GM12865 (cell line): ENCODE data around the gene SUN1.

ENCODE experiments used
- DNase-seq: peaks from one replicate; pipeline ENCODE4 v3.0.0; 2010; ENCODE audit warnings: low read depth
- H3K4me3 ChIP-seq: 2 replicates; pipeline ENCODE4 v1.5.1; 2011; ENCODE audit warnings: mild to moderate bottlenecking, low read depth, low read length, control low read depth
- TF ChIP-seq, protein P1 (sequence below): IDR thresholded peaks from 2 replicates; pipeline ENCODE4 v1.5.1; 2011; ENCODE audit warnings: low read length, control low read depth, low read depth, inconsistent platforms; ENCODE audit not compliant: insufficient read depth; ENCODE audit errors: missing control alignments

The SUN1 gene

DNA sequence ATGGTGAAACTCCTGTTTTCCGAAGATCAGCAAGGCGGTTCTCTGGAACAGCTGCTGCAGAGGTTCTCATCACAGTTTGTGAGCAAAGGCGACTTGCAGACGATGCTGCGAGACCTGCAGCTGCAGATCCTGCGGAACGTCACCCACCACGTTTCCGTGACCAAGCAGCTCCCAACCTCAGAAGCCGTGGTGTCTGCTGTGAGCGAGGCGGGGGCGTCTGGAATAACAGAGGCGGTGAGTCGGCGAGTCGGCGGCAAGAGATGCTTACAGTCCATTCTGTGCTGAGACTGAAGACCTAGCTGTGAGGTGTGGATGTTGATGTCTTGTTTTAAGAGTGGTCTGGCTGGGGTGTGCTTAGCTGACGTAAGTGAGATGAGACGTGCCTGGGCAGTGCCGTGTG lies 27.9 kb downstream of the SUN1 start:
- TF ChIP-seq, protein P1, sequence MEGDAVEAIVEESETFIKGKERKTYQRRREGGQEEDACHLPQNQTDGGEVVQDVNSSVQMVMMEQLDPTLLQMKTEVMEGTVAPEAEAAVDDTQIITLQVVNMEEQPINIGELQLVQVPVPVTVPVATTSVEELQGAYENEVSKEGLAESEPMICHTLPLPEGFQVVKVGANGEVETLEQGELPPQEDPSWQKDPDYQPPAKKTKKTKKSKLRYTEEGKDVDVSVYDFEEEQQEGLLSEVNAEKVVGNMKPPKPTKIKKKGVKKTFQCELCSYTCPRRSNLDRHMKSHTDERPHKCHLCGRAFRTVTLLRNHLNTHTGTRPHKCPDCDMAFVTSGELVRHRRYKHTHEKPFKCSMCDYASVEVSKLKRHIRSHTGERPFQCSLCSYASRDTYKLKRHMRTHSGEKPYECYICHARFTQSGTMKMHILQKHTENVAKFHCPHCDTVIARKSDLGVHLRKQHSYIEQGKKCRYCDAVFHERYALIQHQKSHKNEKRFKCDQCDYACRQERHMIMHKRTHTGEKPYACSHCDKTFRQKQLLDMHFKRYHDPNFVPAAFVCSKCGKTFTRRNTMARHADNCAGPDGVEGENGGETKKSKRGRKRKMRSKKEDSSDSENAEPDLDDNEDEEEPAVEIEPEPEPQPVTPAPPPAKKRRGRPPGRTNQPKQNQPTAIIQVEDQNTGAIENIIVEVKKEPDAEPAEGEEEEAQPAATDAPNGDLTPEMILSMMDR = no peak
- H3K4me3 ChIP-seq = no peak overlapping the region
- DNase-seq = no peak

DNA sequence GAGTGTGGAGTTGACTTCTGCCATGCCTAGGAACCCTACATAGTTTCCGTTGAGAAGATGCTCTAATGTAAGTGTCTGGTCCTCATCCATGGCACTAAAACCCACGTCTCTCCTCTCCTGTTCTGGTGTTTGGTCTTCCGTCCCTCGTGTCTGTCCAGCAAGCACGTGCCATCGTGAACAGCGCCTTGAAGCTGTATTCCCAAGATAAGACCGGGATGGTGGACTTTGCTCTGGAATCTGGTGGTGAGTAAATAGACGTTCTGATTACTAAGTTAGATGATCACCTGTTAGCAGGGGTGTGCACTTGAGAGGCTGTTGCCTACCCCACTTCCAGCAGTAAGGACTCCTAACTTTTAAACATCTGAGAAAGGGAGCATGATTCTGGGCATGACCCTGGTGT lies 28.9 kb downstream of the SUN1 start:
- TF ChIP-seq, protein P1 = no peak
- no peak for DNase-seq
- H3K4me3 ChIP-seq = no peak overlapping the region

DNA sequence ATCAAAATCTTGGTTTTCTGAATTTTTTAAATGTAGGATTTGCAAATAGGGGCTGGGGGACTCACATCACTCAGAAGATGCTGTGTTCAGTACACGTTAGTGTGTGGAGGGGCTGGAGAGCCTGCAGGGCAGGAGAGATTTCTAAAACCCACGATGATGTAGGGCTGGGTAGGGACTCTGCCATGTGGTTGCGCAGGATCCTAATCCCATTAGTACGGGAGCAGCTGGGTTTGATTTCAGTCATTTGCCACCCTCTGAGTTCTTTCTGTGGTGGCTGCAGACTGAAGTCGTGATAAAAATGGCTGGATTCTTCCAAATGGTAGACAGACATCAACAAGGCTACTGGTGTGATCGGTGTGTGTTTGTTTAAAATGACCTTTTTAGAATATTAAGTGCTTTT lies 29.9 kb downstream of the SUN1 start:
- H3K4me3 ChIP-seq = no peak overlapping the region
- TF ChIP-seq, protein P1 = no peak
- DNase-seq = no peak

DNA sequence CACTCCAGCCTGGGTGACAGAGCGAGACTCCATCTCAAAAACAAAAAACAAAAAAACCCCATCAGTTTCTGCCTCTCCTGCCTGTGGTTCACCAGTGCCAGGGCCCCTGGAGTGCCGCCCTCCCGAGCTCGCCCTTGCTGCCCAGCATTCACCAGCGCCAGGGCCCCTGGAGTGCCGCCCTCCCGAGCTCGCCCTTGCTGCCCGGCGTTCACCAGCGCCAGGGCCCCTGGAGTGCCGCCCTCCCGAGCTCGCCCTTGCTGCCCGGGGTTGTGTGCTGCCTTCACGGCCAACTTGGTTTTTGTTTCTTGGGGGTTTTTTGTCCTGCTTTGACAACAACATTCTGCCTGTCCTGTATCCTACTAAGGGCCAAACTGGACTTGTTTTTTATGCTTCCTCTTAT lies 30.8 kb downstream of the SUN1 start:
- DNase-seq = no peak
- TF ChIP-seq, protein P1 = no peak
- no peak overlapping the region for H3K4me3 ChIP-seq

DNA sequence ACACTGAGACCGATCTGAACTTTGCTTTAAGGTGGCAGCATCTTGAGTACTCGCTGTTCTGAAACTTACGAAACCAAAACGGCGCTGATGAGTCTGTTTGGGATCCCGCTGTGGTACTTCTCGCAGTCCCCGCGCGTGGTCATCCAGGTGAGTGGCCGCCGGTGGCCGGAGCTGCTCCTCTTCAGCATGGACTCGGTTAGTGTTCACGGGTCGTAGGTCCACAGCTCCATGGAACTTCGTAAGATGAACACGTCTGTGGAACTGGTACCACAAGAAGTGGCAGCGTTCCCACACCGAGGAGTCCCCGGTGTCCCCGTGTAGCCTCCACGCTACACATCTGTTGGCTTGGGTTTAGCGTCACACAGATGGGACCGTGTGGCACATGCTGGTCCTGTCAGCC lies 33.6 kb downstream of the SUN1 start:
- TF ChIP-seq, protein P1 = no peak
- H3K4me3 ChIP-seq = no peak overlapping the region
- no peak for DNase-seq

DNA sequence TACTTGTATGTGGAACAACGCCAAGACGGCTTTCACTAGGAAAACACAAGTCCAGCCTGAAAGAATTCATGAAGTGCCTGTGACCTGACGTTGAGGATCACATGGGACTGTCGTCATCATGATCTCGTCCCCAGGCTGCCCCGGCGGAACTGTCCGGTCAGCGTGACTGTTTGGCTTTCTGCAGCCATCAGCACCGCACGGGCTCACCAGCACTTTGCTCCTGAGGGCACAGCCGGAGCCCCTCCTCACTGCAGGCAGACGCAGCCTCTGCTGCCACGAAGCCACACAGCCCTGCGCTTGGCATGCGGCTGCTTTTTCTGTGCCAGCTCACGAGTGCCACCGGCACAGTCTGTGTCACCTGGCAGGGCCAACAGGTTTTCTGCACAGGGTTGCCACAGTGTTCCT lies 34.7 kb downstream of the SUN1 start:
- TF ChIP-seq, protein P1 = no peak
- H3K4me3 ChIP-seq = no peak overlapping the region
- DNase-seq = no peak

DNA sequence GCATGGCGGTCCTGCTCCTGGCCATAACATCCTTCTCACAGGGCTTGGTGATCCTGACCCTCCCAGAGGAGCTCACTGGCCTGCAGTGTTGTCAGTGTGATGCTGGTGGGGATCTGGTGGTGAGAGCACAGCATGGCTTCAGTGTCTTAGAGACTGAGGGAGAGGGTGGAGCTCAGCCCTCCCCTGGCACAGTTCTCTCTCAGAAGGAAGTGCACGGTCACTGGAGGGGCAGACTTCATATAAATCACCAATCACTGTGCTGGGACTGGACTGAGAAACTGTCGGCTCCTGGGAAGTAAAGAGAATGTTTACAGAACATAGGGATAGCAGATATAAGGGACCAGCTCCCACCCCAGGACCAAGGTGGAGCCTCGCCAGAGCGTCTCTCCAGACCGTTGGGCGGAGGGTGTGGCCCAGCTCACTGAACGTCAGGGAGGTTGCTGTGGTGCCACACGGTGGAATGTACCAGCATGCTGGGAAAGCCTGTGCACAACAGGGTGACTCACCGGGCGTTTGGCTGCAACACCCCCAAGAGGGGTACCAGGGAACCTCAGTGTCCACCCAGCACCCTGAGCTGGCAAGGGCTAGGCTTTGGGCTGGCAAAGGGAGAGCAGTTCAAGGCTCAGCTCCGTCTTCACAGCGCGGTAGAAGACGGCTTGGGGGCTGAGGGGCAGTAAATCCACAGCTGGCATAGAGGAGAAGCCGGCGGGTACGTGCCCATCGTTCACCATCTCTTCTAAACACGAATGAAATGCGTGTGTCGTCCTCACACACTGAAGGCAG lies 35.3 kb downstream of the SUN1 start:
- TF ChIP-seq, protein P1 = no peak
- no peak for DNase-seq
- no peak overlapping the region for H3K4me3 ChIP-seq
